Embryonic facial prominence (tissue), 1 donor: ENCODE data around the gene IFI30.
A peak's percentile ranks its signal among the peaks of the same experiment; 100 is the strongest.

Source experiments
- DNase-seq: peaks from one replicate; pipeline ENCODE4 v3.0.0-alpha.2; 2016; ENCODE audit errors: extremely low spot score

IFI30 gene

DNA sequence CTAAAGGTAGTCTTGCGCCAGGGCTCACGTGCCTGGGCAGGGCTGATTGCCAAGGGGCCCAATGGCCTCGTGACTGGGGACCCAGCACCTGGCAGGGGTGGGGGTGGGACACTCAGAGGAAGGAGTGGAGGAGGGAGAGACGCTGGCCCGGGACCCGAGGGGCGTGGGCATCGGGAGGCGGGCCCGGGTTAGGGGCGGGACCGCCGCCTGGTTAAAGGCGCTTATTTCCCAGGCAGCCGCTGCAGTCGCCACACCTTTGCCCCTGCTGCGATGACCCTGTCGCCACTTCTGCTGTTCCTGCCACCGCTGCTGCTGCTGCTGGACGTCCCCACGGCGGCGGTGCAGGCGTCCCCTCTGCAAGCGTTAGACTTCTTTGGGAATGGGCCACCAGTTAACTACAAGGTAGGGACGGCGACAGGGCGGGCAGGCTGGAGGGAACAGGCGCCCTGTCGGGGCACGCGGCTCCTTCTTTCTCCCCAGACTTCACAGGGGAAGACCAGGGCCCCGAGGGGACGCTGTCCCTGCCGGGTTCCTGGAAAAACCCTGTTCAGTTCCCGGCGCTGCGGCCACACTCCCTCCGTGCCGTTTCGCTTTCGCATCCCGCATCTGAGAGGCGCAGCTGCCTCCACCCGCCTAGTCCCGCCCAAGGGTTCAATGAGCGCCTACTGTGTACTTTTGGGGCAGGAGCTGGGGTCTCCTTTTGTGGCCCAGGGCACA lies at the start of gene IFI30:
IFI30 (plus strand) TSS at position 242 of the 717 bp plus-strand sequence; CDS start at position 271, 29 bp downstream.
- no peak for DNase-seq

GRCh38 chr19:18123819-18124218 lies 49.8 kb upstream of the IFI30 start:
- DNase-seq = no peak

DNA sequence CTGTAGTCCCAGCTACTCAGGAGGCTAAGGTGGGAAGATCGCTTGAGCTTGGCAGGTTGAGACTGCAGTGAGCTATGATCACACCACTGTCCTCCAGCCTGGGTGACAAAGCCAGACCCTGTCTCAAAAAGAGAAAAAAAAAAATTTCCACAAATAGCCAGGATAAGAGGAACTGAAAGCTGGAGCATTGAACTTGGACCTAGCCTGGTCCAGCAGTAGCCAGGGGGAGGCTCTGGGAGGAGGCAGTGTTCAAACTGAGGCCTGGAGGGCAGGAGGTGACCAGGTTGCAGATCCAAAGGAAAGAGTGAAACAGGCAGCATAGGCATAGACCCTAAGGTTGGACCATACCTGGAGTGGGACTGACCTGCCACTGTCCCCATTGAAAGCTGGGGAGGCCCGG lies 47.5 kb upstream of the IFI30 start:
- DNase-seq = no peak

GRCh38 chr19:18128044-18128443 lies 45.6 kb upstream of the IFI30 start:
- DNase-seq = no peak

- DNase-seq = no peak
These were observed 44.8 kb upstream of the IFI30 start for GRCh38 chr19:18128805-18129204.

- DNase-seq = no peak
These were observed 42.9 kb upstream of the IFI30 start for GRCh38 chr19:18130523-18131242.

- no peak for DNase-seq
These were observed 41.6 kb upstream of the IFI30 start for GRCh38 chr19:18131841-18132596.

DNA sequence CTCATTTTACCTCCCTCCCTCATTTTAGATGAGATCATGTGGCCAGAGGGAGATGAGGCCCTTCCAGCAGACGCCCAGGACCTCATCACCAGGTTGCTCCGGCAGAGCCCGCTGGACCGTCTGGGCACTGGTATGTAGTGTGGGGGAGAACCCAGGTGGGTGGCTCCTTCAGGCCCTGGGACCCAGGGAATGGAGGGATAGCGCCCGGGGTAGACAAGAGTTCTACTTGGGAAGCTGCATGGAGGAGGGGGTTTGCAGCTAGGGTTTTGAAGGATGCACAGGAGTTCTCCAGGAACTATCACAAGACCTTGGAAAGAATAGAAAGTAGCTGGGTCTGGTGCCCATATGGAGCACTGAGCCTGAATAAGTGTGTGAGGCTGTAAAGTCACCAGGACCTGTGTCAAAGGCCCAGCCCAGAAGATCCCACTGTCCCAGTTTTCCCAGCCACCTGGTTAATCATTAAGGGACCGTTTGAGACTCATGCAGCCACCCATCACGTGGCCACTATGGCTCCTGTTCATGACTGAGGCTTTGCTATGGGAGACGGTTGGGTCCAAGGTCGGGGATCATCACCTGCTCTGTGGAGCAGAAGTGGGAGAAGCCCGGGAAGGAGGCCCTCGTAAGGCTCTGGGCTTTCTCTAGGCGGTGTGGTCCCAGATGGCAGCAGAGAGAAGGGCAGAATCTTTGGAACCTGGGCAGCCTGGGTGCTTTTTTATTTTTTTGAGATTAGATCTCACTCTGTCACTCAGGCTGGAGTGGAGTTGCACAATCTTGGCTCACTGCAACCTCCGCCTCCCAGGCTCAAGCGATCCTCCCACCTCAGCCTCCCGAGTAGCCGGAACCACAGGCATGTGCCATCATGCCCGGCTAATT lies 37.7 kb upstream of the IFI30 start:
- DNase-seq = no peak

GRCh38 chr19:18137242-18137641 lies 36.4 kb upstream of the IFI30 start:
- DNase-seq = no peak

- no peak for DNase-seq
These were observed 35.8 kb upstream of the IFI30 start for GRCh38 chr19:18137657-18138339.

DNA sequence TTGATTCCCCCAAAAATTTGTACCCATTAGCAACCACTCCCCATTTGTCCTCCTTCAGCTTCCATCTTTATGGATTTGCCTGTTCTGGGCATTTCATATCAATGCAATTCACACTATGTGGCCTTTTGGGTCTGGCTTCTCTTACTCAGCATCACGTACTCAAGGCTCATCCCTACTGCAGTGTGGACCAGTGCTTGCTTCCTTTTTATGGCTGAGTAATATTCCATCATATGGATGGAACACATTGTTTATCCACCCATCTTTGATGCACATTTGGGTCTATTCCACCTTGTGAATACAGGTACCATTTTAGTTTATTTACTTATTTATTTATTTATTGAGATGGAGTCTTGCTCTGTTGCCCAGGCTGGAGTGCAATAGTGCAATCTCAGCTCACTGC lies 33.1 kb upstream of the IFI30 start:
- DNase-seq = no peak

GRCh38 chr19:18141031-18141430 lies 32.6 kb upstream of the IFI30 start:
- DNase-seq = no peak

DNA sequence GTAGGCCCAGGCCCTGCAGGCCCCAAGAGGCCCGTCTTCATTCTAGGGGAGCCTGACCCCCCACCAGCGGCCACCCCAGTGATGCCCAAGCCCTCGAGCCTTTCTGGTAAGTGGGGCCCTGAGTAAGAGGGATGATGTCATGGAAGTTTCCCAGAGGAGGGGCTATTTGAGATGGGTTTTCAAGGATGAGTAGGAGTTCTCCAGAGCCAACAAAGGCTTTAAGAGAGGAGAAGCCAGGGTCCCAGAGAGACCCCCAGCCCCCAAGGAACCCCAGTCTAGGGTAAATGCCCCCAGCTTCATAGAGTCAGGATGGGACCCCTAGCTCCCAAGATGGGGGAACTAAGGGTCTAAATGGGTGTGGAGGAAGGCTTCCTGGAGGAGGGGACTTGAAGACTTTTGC lies 29.7 kb upstream of the IFI30 start:
- no peak for DNase-seq

- DNase-seq = no peak
These were observed 29.3 kb upstream of the IFI30 start for GRCh38 chr19:18144361-18144760.

DNA sequence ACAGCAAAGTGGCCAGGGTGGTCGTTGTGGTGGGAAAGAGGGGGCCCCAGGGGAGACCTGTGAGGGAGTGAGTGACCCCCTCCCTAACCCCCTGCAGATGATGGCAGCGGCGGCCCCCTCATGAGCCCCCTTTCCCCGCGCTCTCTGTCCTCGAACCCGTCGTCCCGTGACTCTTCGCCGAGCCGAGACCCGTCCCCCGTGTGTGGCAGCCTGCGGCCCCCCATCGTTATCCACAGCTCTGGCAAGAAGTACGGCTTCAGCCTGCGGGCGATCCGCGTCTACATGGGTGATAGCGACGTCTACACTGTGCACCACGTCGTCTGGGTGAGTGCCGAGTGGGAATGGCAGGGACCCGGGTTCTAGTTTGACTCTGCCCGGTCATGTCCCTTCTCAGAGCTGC lies 28.7 kb upstream of the IFI30 start:
- no peak for DNase-seq

GRCh38 chr19:18145391-18145999 lies 28.1 kb upstream of the IFI30 start:
- no peak for DNase-seq

DNA sequence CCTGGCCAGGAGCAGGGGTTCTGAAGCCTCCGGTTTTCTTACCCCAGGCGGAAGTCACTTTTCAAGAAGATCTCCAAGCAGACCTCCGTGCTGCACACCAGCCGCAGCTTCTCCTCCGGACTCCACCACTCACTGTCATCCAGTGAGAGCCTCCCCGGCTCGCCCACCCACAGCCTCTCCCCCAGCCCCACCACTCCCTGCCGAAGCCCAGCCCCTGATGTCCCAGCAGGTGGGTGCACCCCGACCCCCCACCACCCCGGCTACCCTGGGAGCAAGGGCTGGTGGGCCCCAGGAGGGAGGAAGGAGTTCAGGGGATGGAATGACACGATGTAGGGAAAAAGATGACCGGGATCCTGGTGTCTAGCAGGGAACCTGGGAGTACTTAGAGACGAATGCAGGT lies 26.2 kb upstream of the IFI30 start:
- DNase-seq = no peak

GRCh38 chr19:18149596-18149975 lies 24.0 kb upstream of the IFI30 start:
- no peak for DNase-seq

GRCh38 chr19:18150776-18151624 lies 22.6 kb upstream of the IFI30 start:
- no peak for DNase-seq

- peak; percentile 90 for DNase-seq
These were observed 21.2 kb upstream of the IFI30 start for GRCh38 chr19:18152442-18152816.
